Hepatocyte (in vitro differentiated cells): ENCODE measurements around the gene DGCR2.

Experiments
- EZH2 ChIP-seq: fragments of 200-600 bp; sonication (generic); IDR thresholded peaks from 2 replicates; pipeline ENCODE4 v1.6.1; 2016; ENCODE audit warnings: antibody characterized with exemption, mild to moderate bottlenecking, borderline replicate concordance
- TF ChIP-seq, protein P1 (sequence below): fragments of 200-600 bp; sonication (generic); IDR thresholded peaks from 2 replicates; pipeline ENCODE4 v1.5.1; 2016; ENCODE audit warnings: antibody characterized with exemption, mild to moderate bottlenecking; ENCODE audit not compliant: poor library complexity

DNA sequence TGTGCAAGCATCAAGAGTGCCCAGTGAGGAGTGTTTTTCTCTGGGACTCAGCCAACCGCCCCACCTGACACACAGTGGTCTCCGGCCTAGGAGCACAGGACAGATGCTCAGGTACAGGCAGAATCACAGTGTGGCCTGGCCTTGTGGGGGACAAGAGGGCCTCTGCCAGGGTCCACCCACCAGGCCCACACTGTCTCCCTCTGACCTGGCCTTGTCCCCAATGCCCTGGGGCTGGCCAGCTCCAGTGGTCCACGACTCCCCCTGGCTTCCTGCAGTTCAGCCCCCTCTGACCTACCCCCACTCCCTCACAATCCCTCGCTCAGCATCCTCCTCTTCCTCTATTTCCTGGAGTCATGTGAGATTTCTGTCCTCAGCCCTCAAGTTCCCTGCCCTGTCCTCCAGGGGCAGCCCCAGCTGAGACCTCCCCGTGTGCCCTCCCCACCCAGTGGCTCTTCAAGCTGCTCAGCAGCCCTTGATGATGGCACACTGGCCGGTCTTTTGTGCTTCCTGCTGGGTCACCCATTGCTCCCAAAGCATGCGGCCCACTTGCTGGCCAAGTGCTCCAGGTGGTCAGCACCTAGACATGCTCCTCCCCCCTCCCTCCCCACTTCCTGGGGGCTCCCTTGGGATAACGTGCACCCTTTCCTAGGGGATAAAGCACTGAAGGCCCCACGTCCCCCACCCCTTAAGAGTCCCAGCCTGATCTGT lies 10.6 kb upstream of the DGCR2 start:
- TF ChIP-seq, protein P1, sequence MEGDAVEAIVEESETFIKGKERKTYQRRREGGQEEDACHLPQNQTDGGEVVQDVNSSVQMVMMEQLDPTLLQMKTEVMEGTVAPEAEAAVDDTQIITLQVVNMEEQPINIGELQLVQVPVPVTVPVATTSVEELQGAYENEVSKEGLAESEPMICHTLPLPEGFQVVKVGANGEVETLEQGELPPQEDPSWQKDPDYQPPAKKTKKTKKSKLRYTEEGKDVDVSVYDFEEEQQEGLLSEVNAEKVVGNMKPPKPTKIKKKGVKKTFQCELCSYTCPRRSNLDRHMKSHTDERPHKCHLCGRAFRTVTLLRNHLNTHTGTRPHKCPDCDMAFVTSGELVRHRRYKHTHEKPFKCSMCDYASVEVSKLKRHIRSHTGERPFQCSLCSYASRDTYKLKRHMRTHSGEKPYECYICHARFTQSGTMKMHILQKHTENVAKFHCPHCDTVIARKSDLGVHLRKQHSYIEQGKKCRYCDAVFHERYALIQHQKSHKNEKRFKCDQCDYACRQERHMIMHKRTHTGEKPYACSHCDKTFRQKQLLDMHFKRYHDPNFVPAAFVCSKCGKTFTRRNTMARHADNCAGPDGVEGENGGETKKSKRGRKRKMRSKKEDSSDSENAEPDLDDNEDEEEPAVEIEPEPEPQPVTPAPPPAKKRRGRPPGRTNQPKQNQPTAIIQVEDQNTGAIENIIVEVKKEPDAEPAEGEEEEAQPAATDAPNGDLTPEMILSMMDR: no peak
- no peak for TF ChIP-seq EZH2
